Astrocyte (in vitro differentiated cells and primary cell): ENCODE data around the gene INPP5A.

ENCODE experiments used
- EZH2 ChIP-seq: IDR thresholded peaks from 2 replicates; pipeline ENCODE4 v1.6.1; 2012; ENCODE audit warnings: mild to moderate bottlenecking, low read length, inconsistent platforms; ENCODE audit not compliant: insufficient read depth
- TF ChIP-seq, protein P1 (sequence below): IDR thresholded peaks from 2 replicates; pipeline ENCODE4 v1.5.1; 2011; ENCODE audit warnings: low read depth, mild to moderate bottlenecking, inconsistent platforms, low read length, moderate library complexity; ENCODE audit not compliant: insufficient read depth

DNA sequence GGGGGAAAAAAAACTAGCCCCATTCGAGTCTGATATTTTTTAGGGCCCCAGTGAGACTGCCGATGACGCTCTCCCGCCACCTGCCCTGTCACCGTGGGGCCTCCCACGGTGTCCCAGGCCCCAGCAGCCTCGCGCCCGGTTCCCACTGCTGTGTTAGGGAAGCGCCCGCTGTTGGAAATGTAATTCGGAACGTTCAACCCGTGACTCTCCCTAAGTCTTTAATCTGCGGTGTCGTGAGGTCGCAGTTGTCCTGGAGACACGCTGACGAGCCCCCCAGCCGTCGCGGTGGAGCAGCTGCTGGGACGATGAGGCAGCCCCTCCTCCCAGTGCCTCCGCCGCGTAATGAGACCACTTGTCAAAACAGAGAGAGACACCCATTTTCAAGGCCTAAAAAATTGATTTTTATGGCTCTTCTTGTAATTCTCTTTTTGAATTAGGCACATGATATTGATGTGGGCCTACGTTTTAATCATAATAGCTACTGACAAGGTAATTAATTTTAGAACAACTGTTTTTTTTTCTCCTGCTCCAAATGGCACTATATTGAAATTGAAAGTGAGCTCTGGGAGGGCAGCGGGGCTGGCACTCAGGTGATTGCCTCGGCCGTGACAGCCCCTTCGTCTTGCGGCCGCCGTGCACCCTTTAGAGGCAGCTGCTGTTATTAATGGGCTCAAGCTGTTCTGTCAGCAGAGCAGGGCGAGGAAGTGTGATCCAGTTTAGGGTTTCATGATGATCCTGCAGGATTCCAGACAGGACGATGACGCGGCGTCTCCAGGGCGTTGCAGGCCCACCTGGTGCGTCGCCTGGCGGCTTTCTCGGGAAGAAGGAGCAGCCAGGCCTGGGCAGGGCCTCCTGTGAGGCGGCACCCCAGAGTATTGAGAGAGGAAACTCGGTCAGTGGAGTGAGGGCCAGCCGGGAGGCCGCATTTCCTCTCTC, 185.1 kb downstream of the INPP5A start:
- TF ChIP-seq EZH2, result no peak
- TF ChIP-seq, protein P1, sequence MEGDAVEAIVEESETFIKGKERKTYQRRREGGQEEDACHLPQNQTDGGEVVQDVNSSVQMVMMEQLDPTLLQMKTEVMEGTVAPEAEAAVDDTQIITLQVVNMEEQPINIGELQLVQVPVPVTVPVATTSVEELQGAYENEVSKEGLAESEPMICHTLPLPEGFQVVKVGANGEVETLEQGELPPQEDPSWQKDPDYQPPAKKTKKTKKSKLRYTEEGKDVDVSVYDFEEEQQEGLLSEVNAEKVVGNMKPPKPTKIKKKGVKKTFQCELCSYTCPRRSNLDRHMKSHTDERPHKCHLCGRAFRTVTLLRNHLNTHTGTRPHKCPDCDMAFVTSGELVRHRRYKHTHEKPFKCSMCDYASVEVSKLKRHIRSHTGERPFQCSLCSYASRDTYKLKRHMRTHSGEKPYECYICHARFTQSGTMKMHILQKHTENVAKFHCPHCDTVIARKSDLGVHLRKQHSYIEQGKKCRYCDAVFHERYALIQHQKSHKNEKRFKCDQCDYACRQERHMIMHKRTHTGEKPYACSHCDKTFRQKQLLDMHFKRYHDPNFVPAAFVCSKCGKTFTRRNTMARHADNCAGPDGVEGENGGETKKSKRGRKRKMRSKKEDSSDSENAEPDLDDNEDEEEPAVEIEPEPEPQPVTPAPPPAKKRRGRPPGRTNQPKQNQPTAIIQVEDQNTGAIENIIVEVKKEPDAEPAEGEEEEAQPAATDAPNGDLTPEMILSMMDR, result no peak
